Natural killer cell (primary cell): ENCODE measurements around the gene NKTR. TPM values are rescaled to one million over a fixed set of nuclear protein-coding genes. Genes with fewer than 3 reads are reported as not detected.

Source experiments
- ATAC-seq, 3 donors: fragments of 150-1000 bp in 2 of 3; fragments of 200-7000 bp in 1 of 3; cut with Tn5 transposase; 1 replicate in 1 of 3; 2 replicates in 2 of 3; pipeline ENCODE4 v1.10.0; 2021; ENCODE audit warnings: mild to moderate bottlenecking in 2 of 3, moderate library complexity in 2 of 3
- DNase-seq, 2 donors: peaks; one replicate each; pipeline versions ENCODE4 v3.0.0 to v3.0.0-alpha.2; 2013 to 2021; ENCODE audit warnings: mixed read lengths in 1 of 2
- H3K27ac ChIP-seq: one replicate; pipeline ENCODE4 v1.5.1; 2013; ENCODE audit warnings: mild to moderate bottlenecking, low read length
- H3K27me3 ChIP-seq: one replicate; pipeline ENCODE4 v1.6.1; 2013; ENCODE audit warnings: low read length; ENCODE audit not compliant: control insufficient read depth, insufficient read depth
- H3K36me3 ChIP-seq: one replicate; pipeline ENCODE4 v1.6.1; 2013; ENCODE audit warnings: low read length; ENCODE audit not compliant: control insufficient read depth, insufficient read depth
- H3K4me1 ChIP-seq: one replicate; pipeline ENCODE4 v1.6.1; 2013; ENCODE audit warnings: low read length; ENCODE audit not compliant: control insufficient read depth, insufficient read depth
- H3K4me3 ChIP-seq: one replicate; pipeline ENCODE4 v1.5.1; 2013; ENCODE audit warnings: low read length
- H3K9me3 ChIP-seq: one replicate; pipeline ENCODE4 v1.6.1; 2013; ENCODE audit warnings: low read length; ENCODE audit not compliant: control insufficient read depth, insufficient read depth
- H3K27ac Mint-ChIP-seq, 2 donors: one replicate each; pipeline ENCODE4 v1.8.0; 2022; ENCODE audit warnings: mild to moderate bottlenecking in 2 of 2, mixed read lengths in 2 of 2, moderate library complexity in 1 of 2
- H3K27me3 Mint-ChIP-seq, 2 donors: one replicate each; pipeline ENCODE4 v1.8.0; 2022; ENCODE audit warnings: low read depth in 2 of 2, mixed read lengths in 2 of 2
- H3K36me3 Mint-ChIP-seq: one replicate; pipeline ENCODE4 v1.8.0; 2022; ENCODE audit warnings: mixed read lengths
- H3K4me1 Mint-ChIP-seq, 2 donors: one replicate each; pipeline ENCODE4 v1.8.0; 2022; ENCODE audit warnings: mixed read lengths in 2 of 2
- H3K4me3 Mint-ChIP-seq: one replicate; pipeline ENCODE4 v1.8.0; 2022; ENCODE audit warnings: mild to moderate bottlenecking, moderate library complexity, mixed read lengths
- H3K9me3 Mint-ChIP-seq, 2 donors: one replicate each; pipeline ENCODE4 v1.8.0; 2022; ENCODE audit warnings: mixed read lengths in 2 of 2
- CTCF ChIP-seq: fragments of 200-600 bp; IDR thresholded peaks from one replicate; pipeline ENCODE4 v1.8.0; 2022; ENCODE audit warnings: antibody characterized with exemption
- WGBS: methylation state at CpG from one replicate; pipeline ENCODE4 v1.1.7; 2013; ENCODE audit warnings: missing lambda C conversion rate; ENCODE audit not compliant: insufficient coverage; 5-methylcytosine and 5-hydroxymethylcytosine counted together
- intact Hi-C: fragments of 100-400 bp; cut with micrococcal nuclease; formaldehyde crosslinking; loops from one replicate; pipeline ENCODE4 v1.14.2; 2022
- total RNA-seq, 4 donors: library from RNA; stranded (reverse); fragments of 120-200 nt in 1 of 4; gene quantifications; one replicate each; pipeline versions ENCODE4 v1.2.3 to v1.2.4, GENCODE V29; 2013 to 2022

The NKTR gene
- total RNA-seq, 3 donors from 2014 or later (not counting 1 experiment from before 2014, with no cell fraction given): 212 to 252 (median 217) TPM

GRCh38 chr3:42653303-42653559 lies 52.7 kb downstream of the NKTR start:
- WGBS: 87% methylated on average over 3 of the region's 3 CpGs
- no peak for TF ChIP-seq CTCF
- H3K36me3 Mint-ChIP-seq: no peaks in the 10 kb centered on the region
- no peak overlapping the region for H3K27ac ChIP-seq
- H3K9me3 Mint-ChIP-seq: no peaks in the 10 kb centered on the region
- DNase-seq (no peak), ATAC-seq (no peak)
- H3K9me3 ChIP-seq: no peaks in the 10 kb centered on the region
- no peaks in the 10 kb centered on the region for H3K27me3 Mint-ChIP-seq
- intact Hi-C loops: no loop called here
- peak overlapping the region; percentile 88 for H3K4me3 Mint-ChIP-seq
- peaks cover 2% of the 10 kb centered on the region for H3K36me3 ChIP-seq
- H3K27ac Mint-ChIP-seq: peak overlapping the region in 1 of 2 donors; percentile 82
- no peaks in the 10 kb centered on the region for H3K27me3 ChIP-seq
- peaks cover 0 to 47% of the 10 kb centered on the region in 2 donors for H3K4me1 Mint-ChIP-seq
- H3K4me1 ChIP-seq: peaks cover 33% of the 10 kb centered on the region
- H3K4me3 ChIP-seq: no peak overlapping the region

- DNase-seq (peak in 1 of 2 donors; percentile 30), ATAC-seq (peak; percentile 2 to 11 (median 6))
- Mint-ChIP-seq H3K27me3 (no peaks in the 10 kb centered on the region), H3K4me3 (peak within 1 kb of the TSS; percentile 88), H3K36me3 (no peaks in the 10 kb centered on the region), H3K4me1 (peaks cover 0 to 47% of the 10 kb centered on the region in 2 donors), H3K27ac (peak within 1 kb of the TSS in 1 of 2 donors; percentile 82), H3K9me3 (no peaks in the 10 kb centered on the region)
- intact Hi-C loops: no loop called here
- H3K4me3 ChIP-seq: peak within 1 kb of the TSS; percentile 53
- H3K4me1 ChIP-seq: peaks cover 33% of the 10 kb centered on the region
- H3K9me3 ChIP-seq: no peaks in the 10 kb centered on the region
- no peaks in the 10 kb centered on the region for H3K27me3 ChIP-seq
- whole genome bisulfite sequencing: 18% methylated on average over 31 of the region's 31 CpGs
- no peak for TF ChIP-seq CTCF
- peaks cover 2% of the 10 kb centered on the region for H3K36me3 ChIP-seq
- no peak within 1 kb of the TSS for H3K27ac ChIP-seq
Observed at GRCh38 chr3:42653560-42654330, 53.3 kb downstream of the NKTR start, which contains the start of gene ZBTB47. Gene ZBTB47 (plus strand): TSS chr3:42653697. CDS start chr3:42658356, 4,659 bp downstream.

GRCh38 chr3:42654331-42655201 lies 54.1 kb downstream of the NKTR start:
- no peaks in the 10 kb centered on the region for H3K27me3 ChIP-seq
- Mint-ChIP-seq H3K4me1 (peaks cover 0 to 47% of the 10 kb centered on the region in 2 donors), H3K27ac (peak overlapping the region in 1 of 2 donors; percentile 20), H3K27me3 (no peaks in the 10 kb centered on the region), H3K36me3 (no peaks in the 10 kb centered on the region), H3K9me3 (no peaks in the 10 kb centered on the region), H3K4me3 (peak overlapping the region; percentile 64)
- H3K4me1 ChIP-seq: peaks cover 33% of the 10 kb centered on the region
- peak overlapping the region; percentile 26 for H3K4me3 ChIP-seq
- ATAC-seq: peak; percentile 60 to 78 (median 76)
- H3K27ac ChIP-seq: no peak overlapping the region
- H3K36me3 ChIP-seq: no peaks in the 10 kb centered on the region
- no peak for TF ChIP-seq CTCF
- H3K9me3 ChIP-seq: no peaks in the 10 kb centered on the region
- DNase-seq: peak in 1 of 2 donors; percentile 42
- intact Hi-C loops: no loop called here
- 2% methylated on average over 93 of the region's 94 CpGs for WGBS
